ENCODE data around the gene BCL2L12.

- TF ChIP-seq CTCF (IDR thresholded peaks at IDR 0.05) = no peak
- no peak for TF ChIP-seq POLR2A (IDR thresholded peaks at IDR 0.05)
Measured at GRCh38 chr19:49718991-49719390, 53.3 kb downstream of the BCL2L12 start.

All from adrenal gland (tissue), 5 donors.